Kidney (tissue), 14 donors: ENCODE results near the gene RNF212B. TPM values are rescaled to one million over a fixed set of nuclear protein-coding genes. Genes with fewer than 3 reads are reported as not detected.
"Not testable (repeated sequence)": the region's sequence is repeated elsewhere in the genome, so short reads cannot be mapped to it uniquely, and the experiment has no call there.

Experiments used
- DNase-seq, 5 donors: peaks; one replicate each; pipeline ENCODE4 v3.0.0-alpha.2; 2013 to 2020
- FAIRE-seq: peaks from 2 replicates; lab custom pipeline; 2012; peaks lifted over from hg19 to GRCh38; lab: Jason Lieb, UNC
- H3K27ac ChIP-seq, 2 donors: one replicate each; pipeline ENCODE4 v1.7.0; 2013; ENCODE audit warnings: low read depth in 2 of 2, low read length in 2 of 2, inconsistent platforms in 1 of 2
- H3K27me3 ChIP-seq: one replicate; pipeline ENCODE4 v1.7.1; 2013; ENCODE audit warnings: low read length, inconsistent platforms; ENCODE audit not compliant: control insufficient read depth, insufficient read depth
- H3K36me3 ChIP-seq, 3 donors: one replicate each; pipeline versions ENCODE4 v1.7.0 to v1.7.1; 2013; ENCODE audit warnings: low read length in 3 of 3, control low read depth in 1 of 3, inconsistent platforms in 1 of 3; ENCODE audit not compliant: insufficient read depth in 3 of 3, control insufficient read depth in 2 of 3
- H3K4me1 ChIP-seq, 3 donors: one replicate each; pipeline versions ENCODE4 v1.7.0 to v1.7.1; 2013; ENCODE audit warnings: low read length in 3 of 3, inconsistent platforms in 1 of 3, low read depth in 1 of 3; ENCODE audit not compliant: control insufficient read depth in 2 of 3, insufficient read depth in 2 of 3
- H3K4me3 ChIP-seq, 3 donors: one replicate each; pipeline versions ENCODE4 v1.7.0 to v1.8.1; 2013; ENCODE audit warnings: low read length in 3 of 3, control low read depth in 1 of 3, inconsistent platforms in 1 of 3
- H3K9ac ChIP-seq, 3 donors: one replicate each; pipeline versions ENCODE4 v1.7.0 to v1.7.1; 2013; ENCODE audit warnings: low read length in 3 of 3, control low read depth in 1 of 3, inconsistent platforms in 1 of 3
- H3K9me3 ChIP-seq, 3 donors: one replicate each; pipeline versions ENCODE4 v1.7.0 to v1.7.1; 2013; ENCODE audit warnings: low read length in 3 of 3, control low read depth in 1 of 3, inconsistent platforms in 1 of 3; ENCODE audit not compliant: control insufficient read depth in 2 of 3, insufficient read depth in 1 of 3
- CTCF ChIP-seq: IDR thresholded peaks from 3 replicates; pipeline ENCODE4 v1.5.1; 2012; ENCODE audit warnings: mild to moderate bottlenecking, moderate library complexity, borderline replicate concordance; ENCODE audit not compliant: insufficient read depth; ENCODE audit errors: extremely low read depth
- intact Hi-C: fragments of 100-400 bp; cut with DNase I; formaldehyde crosslinking; loops from one replicate; pipeline ENCODE4 v1.11.1; 2022
- polyA plus RNA-seq: library from polyadenylated mRNA; stranded (reverse); fragments of 350-450 nt; fragmentation: Illumina TruSeq; extraction: RNeasy Lipid Tissue Mini Kit (QIAGEN cat#74804); gene quantifications from one replicate; pipeline ENCODE4 v1.2.3, GENCODE V29; 2014; ENCODE audit warnings: low read depth, low replicate concordance; ENCODE audit not compliant: insufficient read depth
- total RNA-seq: library from RNA; stranded (reverse); fragmentation: NEBNext Ultra II Directional; extraction: Animal tissue kit (Norgen Biotek cat#: 25700); gene quantifications from one replicate; pipeline ENCODE4 v1.2.1, GENCODE V29; 2021
- donor health status: control.
- donor health status: control.
- donor health status: control.
- donor health status: control.
- donor health status: control.
- donor health status: DM: yes; HTN: yes; CAD: no.
- donor health status: Normal renal cell carcinoma (clear cell type).

RNF212B gene
- total and polyA plus RNA-seq, 2 donors from 2014 or later: 2.8 TPM; not detected in 1

GRCh38 chr14:23219075-23219474 lies 18.7 kb upstream of the RNF212B start:
- intact Hi-C loops: no loop called here
- Histone ChIP-seq H3K27me3 (no peaks in the 10 kb centered on the region), H3K9me3 (no peaks in the 10 kb centered on the region), H3K4me3 (no peak overlapping the region), H3K4me1 (no peaks in the 10 kb centered on the region), H3K36me3 (no peaks in the 10 kb centered on the region), H3K9ac (no peak overlapping the region), H3K27ac (no peak overlapping the region)
- no peak for TF ChIP-seq CTCF
- no peak for DNase-seq
- FAIRE-seq: no peak

- intact Hi-C loops, H3K9me3 ChIP-seq, DNase-seq, H3K4me1 ChIP-seq, FAIRE-seq, H3K36me3 ChIP-seq, H3K27me3 ChIP-seq, H3K9ac ChIP-seq, H3K4me3 ChIP-seq, H3K27ac ChIP-seq: not testable (repeated sequence)
Measured at GRCh38 chr14:23224958-23225357, 12.8 kb upstream of the RNF212B start.

GRCh38 chr14:23227566-23227965 lies 10.2 kb upstream of the RNF212B start:
- Histone ChIP-seq H3K4me3 (no peak overlapping the region), H3K4me1 (no peaks in the 10 kb centered on the region), H3K27me3 (no peaks in the 10 kb centered on the region), H3K9me3 (no peaks in the 10 kb centered on the region), H3K9ac (no peak overlapping the region), H3K27ac (no peak overlapping the region), H3K36me3 (no peaks in the 10 kb centered on the region)
- no peak for FAIRE-seq
- TF ChIP-seq CTCF: no peak
- intact Hi-C loops: no loop called here
- DNase-seq: no peak

- Histone ChIP-seq H3K4me1 (no peaks in the 10 kb centered on the region), H3K27ac (no peak overlapping the region), H3K27me3 (no peaks in the 10 kb centered on the region), H3K4me3 (no peak overlapping the region), H3K9ac (no peak overlapping the region), H3K9me3 (no peaks in the 10 kb centered on the region), H3K36me3 (no peaks in the 10 kb centered on the region)
- DNase-seq: no peak
- TF ChIP-seq CTCF: no peak
- intact Hi-C loops: no loop called here
- no peak for FAIRE-seq
Measured at GRCh38 chr14:23228812-23229211, 8.9 kb upstream of the RNF212B start.

- not testable (repeated sequence) for DNase-seq
Measured at GRCh38 chr14:23232241-23232808, 5.4 kb upstream of the RNF212B start.

More at GRCh38 chr14:23232241-23232808, 5.4 kb upstream of the RNF212B start:
- H3K4me3 ChIP-seq, intact Hi-C loops, H3K27me3 ChIP-seq, H3K4me1 ChIP-seq, H3K9me3 ChIP-seq, FAIRE-seq, H3K27ac ChIP-seq, H3K9ac ChIP-seq, H3K36me3 ChIP-seq: not testable (repeated sequence)
